ENCODE data around the gene MYH13.

The MYH13 gene

GRCh38 chr17:10372906-10373305, at the start of gene MYH13:
MYH13 (minus strand) TSS chr17:10373006; CDS start chr17:10364530, 8,476 bp downstream.
- no peak for DNase-seq (ENCODE audit: extremely low spot score, insufficient read length, low read depth)
- FAIRE-seq, result no peak

GRCh38 chr17:10421900-10422542, 49.2 kb upstream of the MYH13 start, which contains the start of gene MYH8:
MYH8 (minus strand) TSS chr17:10421950; CDS start chr17:10420227, 1,723 bp downstream.
- no peak for FAIRE-seq
- DNase-seq (ENCODE audit: extremely low spot score, insufficient read length, low read depth), result no peak

DNA sequence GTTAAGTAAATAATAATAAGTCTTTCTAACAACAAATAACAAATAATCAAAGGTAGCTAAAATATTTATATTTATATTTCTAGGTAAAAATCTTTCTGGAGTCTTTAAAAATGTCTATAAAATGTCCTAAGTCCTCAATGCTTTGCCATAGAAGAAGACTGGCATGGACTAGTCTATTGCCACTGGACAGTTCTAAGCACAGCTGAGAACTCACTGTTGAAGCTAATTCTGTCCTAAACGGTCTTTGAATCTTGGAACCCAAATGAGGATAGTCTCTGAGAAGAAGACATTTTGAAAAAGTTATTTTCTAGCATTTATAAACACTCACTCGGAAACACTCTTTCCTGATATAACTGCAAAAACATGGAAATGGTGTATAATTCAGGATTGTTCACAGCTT, 48.4 kb upstream of the MYH13 start:
- no peak for DNase-seq (ENCODE audit: extremely low spot score, insufficient read length, low read depth)
- FAIRE-seq, result no peak

GRCh38 chr17:10420811-10421210, 48.0 kb upstream of the MYH13 start:
- no peak for DNase-seq (ENCODE audit: extremely low spot score, insufficient read length, low read depth)
- no peak for FAIRE-seq

GRCh38 chr17:10417431-10417830, 44.6 kb upstream of the MYH13 start:
- DNase-seq (ENCODE audit: extremely low spot score, insufficient read length, low read depth) (no peak), FAIRE-seq (no peak)

GRCh38 chr17:10415161-10415560, 42.4 kb upstream of the MYH13 start:
- FAIRE-seq, result no peak

DNA sequence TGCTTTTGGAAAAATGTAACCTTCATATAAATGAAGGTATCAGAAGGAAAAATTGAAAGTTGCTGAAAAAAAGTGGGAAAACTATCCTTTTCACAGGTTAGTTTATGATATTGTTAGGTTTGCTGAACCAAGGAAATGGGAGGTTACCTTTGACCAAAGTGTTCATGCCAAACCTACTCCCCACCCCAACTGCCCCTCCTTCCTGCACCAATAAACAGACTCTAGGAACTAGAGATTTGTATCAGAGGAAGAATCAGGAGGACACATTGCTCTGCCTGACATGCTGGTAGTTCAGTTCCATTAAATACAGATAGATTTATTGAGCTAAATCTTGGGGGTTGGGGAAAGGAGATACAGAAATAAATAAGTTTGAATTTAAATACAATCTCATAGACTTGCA, 30.8 kb upstream of the MYH13 start:
- FAIRE-seq, result no peak
- DNase-seq (ENCODE audit: extremely low spot score, insufficient read length, low read depth), result no peak

More at GRCh38 chr17:10415161-10415560, 42.4 kb upstream of the MYH13 start:
- DNase-seq (ENCODE audit: extremely low spot score, insufficient read length, low read depth), result no peak

- FAIRE-seq (no peak), DNase-seq (ENCODE audit: extremely low spot score, insufficient read length, low read depth) (no peak)
Observed at GRCh38 chr17:10398352-10398751, 25.5 kb upstream of the MYH13 start.

- FAIRE-seq, result no peak
- DNase-seq (ENCODE audit: extremely low spot score, insufficient read length, low read depth), result no peak
Observed at GRCh38 chr17:10396524-10397163, 23.8 kb upstream of the MYH13 start.

- FAIRE-seq (no peak), DNase-seq (ENCODE audit: extremely low spot score, insufficient read length, low read depth) (no peak)
Observed at GRCh38 chr17:10394201-10394887, 21.5 kb upstream of the MYH13 start.

DNA sequence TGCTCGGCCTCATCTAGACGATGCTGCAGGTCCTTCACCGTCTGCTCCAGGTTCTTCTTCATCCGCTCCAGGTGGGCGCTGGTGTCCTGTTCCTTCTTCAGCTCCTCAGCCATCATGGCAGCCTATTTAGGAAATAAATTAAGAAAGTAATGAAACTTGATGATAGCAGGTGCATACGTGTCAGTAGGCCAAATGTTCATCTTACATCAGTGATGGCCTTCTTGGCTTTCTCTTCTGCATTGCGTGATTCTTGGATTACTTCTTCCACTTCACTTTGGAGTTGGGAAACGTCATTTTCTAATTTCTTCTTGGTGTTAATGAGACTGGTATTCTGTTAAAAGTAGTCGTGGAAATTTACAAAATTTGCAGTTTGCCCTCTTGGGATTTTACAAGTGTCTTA, 20.1 kb upstream of the MYH13 start:
- FAIRE-seq (no peak), DNase-seq (ENCODE audit: extremely low spot score, insufficient read length, low read depth) (no peak)

- DNase-seq (ENCODE audit: extremely low spot score, insufficient read length, low read depth) (no peak), FAIRE-seq (no peak)
Observed at GRCh38 chr17:10385871-10386270, 13.1 kb upstream of the MYH13 start.

DNA sequence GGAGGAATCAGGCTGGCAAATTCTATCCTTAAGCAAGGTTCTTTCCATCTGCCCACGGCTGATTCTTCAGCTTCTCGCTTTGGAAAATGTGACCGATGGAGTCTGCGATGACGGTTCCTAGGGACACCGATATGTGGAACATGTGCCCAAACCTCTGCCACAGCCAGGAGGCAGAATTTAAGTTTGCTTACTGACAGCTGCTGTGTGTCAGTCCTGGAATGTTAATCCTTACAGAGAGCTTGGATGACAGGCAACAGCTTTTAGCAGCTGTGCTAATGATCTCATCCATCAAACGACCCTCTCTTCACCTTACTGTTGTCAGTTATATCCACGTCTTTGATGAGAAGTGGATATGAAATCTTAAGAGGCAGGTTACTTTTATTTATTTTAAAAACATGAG, 11.4 kb upstream of the MYH13 start:
- FAIRE-seq (no peak), DNase-seq (ENCODE audit: extremely low spot score, insufficient read length, low read depth) (no peak)

GRCh38 chr17:10380631-10381408, 8.0 kb upstream of the MYH13 start:
- FAIRE-seq, result no peak
- DNase-seq (ENCODE audit: extremely low spot score, insufficient read length, low read depth), result no peak

DNA sequence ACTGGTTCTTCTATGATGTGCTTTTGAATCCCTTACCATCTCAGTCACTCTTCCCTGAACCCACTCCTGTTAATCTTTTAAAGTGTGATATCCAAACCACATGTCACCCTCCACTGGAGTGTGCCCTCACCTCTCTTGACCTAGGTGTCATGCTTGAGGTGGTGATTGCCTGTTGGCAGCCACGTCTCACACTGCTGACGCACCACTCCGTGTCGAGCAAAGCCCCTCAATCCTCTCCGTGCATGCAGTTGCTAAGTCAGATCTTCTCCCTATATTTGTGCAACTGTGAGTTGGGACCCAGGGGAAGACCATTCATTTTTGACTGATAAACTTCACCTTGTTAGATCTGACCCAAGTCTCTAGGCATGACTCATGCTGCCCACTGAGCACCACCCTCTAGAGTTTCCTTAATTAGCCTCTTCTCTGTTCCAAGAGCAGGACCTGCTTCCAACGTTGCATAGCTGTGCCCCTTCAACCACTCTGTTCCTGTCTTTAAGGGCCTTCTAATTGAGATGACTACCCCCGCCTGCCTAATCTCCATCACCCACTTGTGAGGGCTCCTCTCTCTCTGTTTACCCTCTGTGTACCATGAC, 2.7 kb downstream of the MYH13 start:
- FAIRE-seq (no peak), DNase-seq (ENCODE audit: extremely low spot score, insufficient read length, low read depth) (no peak)

GRCh38 chr17:10369239-10369638, 3.6 kb downstream of the MYH13 start:
- DNase-seq (ENCODE audit: extremely low spot score, insufficient read length, low read depth) (no peak), FAIRE-seq (no peak)

DNA sequence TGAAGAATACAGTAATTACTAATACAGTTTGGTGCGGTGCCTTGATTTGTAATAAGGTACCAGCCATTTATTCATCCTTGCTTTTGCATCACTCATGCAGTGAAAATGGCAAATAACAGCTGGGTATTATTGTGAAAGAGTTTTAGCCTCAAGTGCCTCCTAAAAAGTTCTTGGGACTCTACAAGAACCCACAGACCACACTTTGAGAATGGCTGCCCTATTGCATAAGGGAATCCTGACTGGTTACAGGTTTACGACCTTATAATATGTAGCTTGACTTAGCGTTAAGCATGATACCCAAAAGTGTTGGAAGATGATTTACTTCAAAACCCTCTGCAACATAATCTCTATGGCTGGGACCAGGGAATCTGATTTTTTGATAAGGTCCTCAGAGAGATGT, 4.2 kb downstream of the MYH13 start:
- DNase-seq (ENCODE audit: extremely low spot score, insufficient read length, low read depth) (no peak), FAIRE-seq (no peak)

DNA sequence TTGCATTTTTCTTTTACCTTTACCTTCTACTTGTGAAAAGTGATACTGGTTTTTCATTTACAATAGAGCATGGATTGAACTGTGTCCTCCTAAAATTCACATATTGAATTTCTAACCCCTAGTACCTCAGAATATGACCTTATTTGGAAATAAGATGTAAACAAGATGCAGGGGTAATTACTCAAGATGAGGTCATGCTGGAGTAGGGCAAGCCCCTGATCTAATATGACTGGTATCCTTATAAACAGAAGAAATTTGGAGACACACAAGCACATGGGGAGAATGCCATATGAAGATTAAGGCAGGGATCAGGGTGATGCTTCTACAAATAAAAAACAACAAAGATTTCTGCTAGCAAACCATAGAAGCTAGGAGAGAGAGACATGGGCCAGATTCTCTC, 12.2 kb downstream of the MYH13 start:
- FAIRE-seq, result no peak
- DNase-seq (ENCODE audit: extremely low spot score, insufficient read length, low read depth), result no peak

DNA sequence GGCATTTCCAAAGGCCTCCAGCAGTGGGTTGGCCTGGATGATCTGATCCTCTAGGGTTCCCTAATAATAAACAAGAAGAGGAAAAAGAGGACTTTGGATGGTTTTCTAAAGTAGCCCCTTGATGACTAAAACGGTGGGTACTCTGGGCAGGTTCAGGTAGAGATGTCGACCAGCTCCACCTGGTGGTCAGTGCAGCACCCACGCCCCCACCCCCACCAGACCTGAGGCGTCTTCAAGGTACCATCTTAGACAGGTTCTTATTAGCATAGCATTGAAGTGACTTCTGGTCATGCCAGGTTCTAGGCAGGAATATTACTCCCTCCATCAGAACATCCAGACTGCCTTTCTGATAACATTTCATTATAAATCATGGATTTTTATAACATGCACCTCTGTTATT, 15.0 kb downstream of the MYH13 start:
- no peak for DNase-seq (ENCODE audit: extremely low spot score, insufficient read length, low read depth)
- peak; percentile 59 for FAIRE-seq

DNA sequence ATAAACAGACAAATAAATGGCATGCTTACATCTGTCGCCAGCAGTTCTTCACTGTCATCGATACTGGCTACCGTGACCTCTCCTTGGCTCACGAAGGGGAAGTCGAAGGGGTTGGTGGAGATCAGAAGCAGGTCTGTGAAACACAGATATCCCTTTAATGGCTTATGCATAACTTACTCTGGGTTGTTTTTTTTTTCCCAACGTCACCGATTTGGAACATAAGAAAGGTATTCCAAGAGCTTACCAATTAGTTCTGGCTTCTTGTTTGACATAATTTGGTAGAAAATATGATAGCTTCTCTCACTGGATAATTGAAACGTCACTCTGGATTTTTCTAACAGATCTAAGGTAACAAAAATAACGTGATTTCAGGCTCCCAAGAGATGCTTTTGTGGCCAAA, 18.2 kb downstream of the MYH13 start:
- FAIRE-seq (no peak), DNase-seq (ENCODE audit: extremely low spot score, insufficient read length, low read depth) (no peak)

Measured in GM18507 (cell line).